Hepatocyte (in vitro differentiated cells): ENCODE measurements around the gene IDE.

ENCODE experiments used
- EZH2 ChIP-seq: fragments of 200-600 bp; sonication (generic); IDR thresholded peaks from 2 replicates; pipeline ENCODE4 v1.6.1; 2016; ENCODE audit warnings: antibody characterized with exemption, mild to moderate bottlenecking, borderline replicate concordance
- TF ChIP-seq, protein P1 (sequence below): fragments of 200-600 bp; sonication (generic); IDR thresholded peaks from 2 replicates; pipeline ENCODE4 v1.5.1; 2016; ENCODE audit warnings: antibody characterized with exemption, mild to moderate bottlenecking; ENCODE audit not compliant: poor library complexity

DNA sequence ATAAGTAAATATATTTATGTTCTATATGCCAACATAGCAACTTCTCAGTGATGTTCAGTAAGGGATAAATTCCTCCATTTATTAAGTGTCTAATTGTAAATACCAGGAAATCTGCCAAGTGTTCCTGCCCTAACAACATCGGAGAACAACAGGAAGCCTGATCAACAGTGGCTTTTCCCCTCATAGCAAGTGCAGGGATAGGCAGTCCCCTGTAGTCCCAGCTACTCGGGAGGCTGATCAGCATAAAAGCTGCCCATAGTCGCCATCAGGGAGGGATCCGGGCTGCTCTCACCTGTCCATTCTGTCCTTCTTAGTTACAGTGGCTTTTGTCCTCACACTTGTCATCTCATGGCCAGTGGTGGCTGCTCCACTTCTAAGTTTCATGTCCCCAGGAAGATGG lies 141.3 kb downstream of the IDE start:
- TF ChIP-seq, protein P1, sequence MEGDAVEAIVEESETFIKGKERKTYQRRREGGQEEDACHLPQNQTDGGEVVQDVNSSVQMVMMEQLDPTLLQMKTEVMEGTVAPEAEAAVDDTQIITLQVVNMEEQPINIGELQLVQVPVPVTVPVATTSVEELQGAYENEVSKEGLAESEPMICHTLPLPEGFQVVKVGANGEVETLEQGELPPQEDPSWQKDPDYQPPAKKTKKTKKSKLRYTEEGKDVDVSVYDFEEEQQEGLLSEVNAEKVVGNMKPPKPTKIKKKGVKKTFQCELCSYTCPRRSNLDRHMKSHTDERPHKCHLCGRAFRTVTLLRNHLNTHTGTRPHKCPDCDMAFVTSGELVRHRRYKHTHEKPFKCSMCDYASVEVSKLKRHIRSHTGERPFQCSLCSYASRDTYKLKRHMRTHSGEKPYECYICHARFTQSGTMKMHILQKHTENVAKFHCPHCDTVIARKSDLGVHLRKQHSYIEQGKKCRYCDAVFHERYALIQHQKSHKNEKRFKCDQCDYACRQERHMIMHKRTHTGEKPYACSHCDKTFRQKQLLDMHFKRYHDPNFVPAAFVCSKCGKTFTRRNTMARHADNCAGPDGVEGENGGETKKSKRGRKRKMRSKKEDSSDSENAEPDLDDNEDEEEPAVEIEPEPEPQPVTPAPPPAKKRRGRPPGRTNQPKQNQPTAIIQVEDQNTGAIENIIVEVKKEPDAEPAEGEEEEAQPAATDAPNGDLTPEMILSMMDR = no peak
- no peak for TF ChIP-seq EZH2
